G401 (cell line): ENCODE data around the gene ANKRA2. TPM values are rescaled to one million over a fixed set of nuclear protein-coding genes. Genes with fewer than 3 reads are reported as not detected.
"Not testable (repeated sequence)": the region's sequence is repeated elsewhere in the genome, so short reads cannot be mapped to it uniquely, and the experiment has no call there.

Experiments used
- DNase-seq: peaks from one replicate; pipeline ENCODE4 v3.0.0-alpha.2; 2015; ENCODE audit warnings: low spot score
- in situ Hi-C: cut with HindIII; loops from 2 replicates; pipeline ENCODE4 v1.10.0; 2016; ENCODE audit warnings: low sequenced_read_pairs, mixed read lengths
- total RNA-seq: library from RNA; depleted of rRNA; stranded (reverse); fragments of >200 nt; shearing (Covaris generic); gene quantifications from 2 replicates; pipeline ENCODE4 v1.2.3, GENCODE V29; 2014; rRNA removed

The ANKRA2 gene
- total RNA-seq, 1 experiment from 2014 or later, result 26.2 TPM

GRCh38 chr5:73515232-73515631, 50.2 kb downstream of the ANKRA2 start:
- no peak for DNase-seq
- in situ Hi-C loops, result no loop called here

GRCh38 chr5:73514418-73514817, 51.0 kb downstream of the ANKRA2 start:
- in situ Hi-C loops, result no loop called here
- DNase-seq, result no peak

- in situ Hi-C loops, result no loop called here
Measured at GRCh38 chr5:73513996-73514395, 51.4 kb downstream of the ANKRA2 start.

GRCh38 chr5:73508521-73508920, 56.9 kb downstream of the ANKRA2 start:
- in situ Hi-C loops, DNase-seq: not testable (repeated sequence)

More at GRCh38 chr5:73513996-73514395, 51.4 kb downstream of the ANKRA2 start:
- DNase-seq, result no peak

GRCh38 chr5:73507062-73507461, 58.4 kb downstream of the ANKRA2 start:
- in situ Hi-C loops, result no loop called here
- DNase-seq, result no peak

- in situ Hi-C loops, result no loop called here
- no peak for DNase-seq
Measured at GRCh38 chr5:73506459-73506955, 58.9 kb downstream of the ANKRA2 start.

Other genes with a start within 250 kb of the ANKRA2 start
- gene FOXD1, start 116.9 kb downstream of the ANKRA2 start, total RNA-seq, result 11.3 and 11.8 TPM in 2 replicates
- gene BTF3, start 67.2 kb downstream of the ANKRA2 start, total RNA-seq, result 310 and 326 TPM in 2 replicates
- 17.7 and 20.0 TPM in 2 replicates for gene UTP15, start 104 bp upstream of the ANKRA2 start, total RNA-seq
- 0.03 and 0.98 TPM in 2 replicates for gene ARHGEF28, start 60.6 kb upstream of the ANKRA2 start, total RNA-seq